ENCODE results near the gene ANKRD36. TPM values are rescaled to one million over a fixed set of nuclear protein-coding genes. Genes with fewer than 3 reads are reported as not detected.
"Not testable (repeated sequence)": the region's sequence is repeated elsewhere in the genome, so short reads cannot be mapped to it uniquely, and the experiment has no call there.

The ANKRD36 gene

GRCh38 chr2:97276232-97276798, 163.4 kb downstream of the ANKRD36 start:
- H2AK5ac ChIP-seq (ENCODE audit: low read length, severe bottlenecking); H2BK15ac ChIP-seq (ENCODE audit: low read depth, poor library complexity, severe bottlenecking); H3K9ac ChIP-seq (ENCODE audit: low read length); H3K9me3 ChIP-seq (ENCODE audit: control insufficient read depth, low read length); H4K91ac ChIP-seq (ENCODE audit: low read length); H2BK12ac ChIP-seq (ENCODE audit: low read length in 2 of 2); H3K4ac ChIP-seq (ENCODE audit: low read depth in 1 of 2, low read length in 2 of 2); H3K4me3 ChIP-seq (ENCODE audit: insufficient read depth in 1 of 2, low read depth in 1 of 2, low read length in 2 of 2); H3K27ac ChIP-seq (ENCODE audit: low read length, poor library complexity, severe bottlenecking); H3K14ac ChIP-seq (ENCODE audit: low read length in 2 of 2); H3K18ac ChIP-seq (ENCODE audit: low read depth in 1 of 2, low read length in 2 of 2); H3K79me1 ChIP-seq (replicated peaks; ENCODE audit: low read length, poor library complexity, severe bottlenecking); H2AFZ ChIP-seq (ENCODE audit: low read depth, low read length); DNase-seq; H3K4me1 ChIP-seq (ENCODE audit: control insufficient read depth, insufficient read depth, low read depth, low read length); H3K23ac ChIP-seq (ENCODE audit: low read length in 2 of 2); H3K4me2 ChIP-seq (ENCODE audit: low read length, poor library complexity, severe bottlenecking); H3K36me3 ChIP-seq (ENCODE audit: control insufficient read depth in 1 of 2, insufficient read depth in 2 of 2, low read depth in 1 of 2, low read length in 2 of 2); H2BK5ac ChIP-seq (ENCODE audit: low read depth, low read length, poor library complexity, severe bottlenecking); H2BK120ac ChIP-seq (ENCODE audit: low read depth, low read length); H3K27me3 ChIP-seq (ENCODE audit: control insufficient read depth in 1 of 2, insufficient read depth in 1 of 2, low read length in 2 of 2); H4K8ac ChIP-seq (ENCODE audit: low read length): not testable (repeated sequence)
- WGBS, result no CpG with 5 or more reads among the region's 4 CpGs

DNA sequence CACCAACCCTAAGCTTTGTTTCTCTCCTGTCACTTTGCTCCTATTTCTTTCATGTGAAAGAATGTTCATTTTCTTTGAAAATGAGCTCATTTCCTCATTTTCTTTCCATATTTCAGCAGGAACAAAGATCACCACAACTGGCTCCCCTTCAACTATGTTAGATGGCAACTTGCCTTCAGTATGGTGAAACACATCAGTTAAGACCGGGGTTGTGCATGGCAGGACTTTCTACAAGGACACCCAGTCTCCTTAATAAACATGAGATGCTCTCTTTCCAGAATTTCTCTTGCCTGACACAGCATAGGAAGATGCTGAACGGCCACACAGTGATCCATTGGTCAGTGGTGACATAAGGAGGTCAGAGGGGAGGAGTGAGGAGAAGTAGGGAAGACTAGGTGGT, 172.2 kb downstream of the ANKRD36 start:
- H4K8ac ChIP-seq (ENCODE audit: low read length); H3K9me3 ChIP-seq (ENCODE audit: control insufficient read depth, low read length); H3K36me3 ChIP-seq (ENCODE audit: control insufficient read depth in 1 of 2, insufficient read depth in 2 of 2, low read depth in 1 of 2, low read length in 2 of 2); H3K79me1 ChIP-seq (replicated peaks; ENCODE audit: low read length, poor library complexity, severe bottlenecking); H3K23ac ChIP-seq (ENCODE audit: low read length in 2 of 2); H2BK5ac ChIP-seq (ENCODE audit: low read depth, low read length, poor library complexity, severe bottlenecking); H3K27me3 ChIP-seq (ENCODE audit: control insufficient read depth in 1 of 2, insufficient read depth in 1 of 2, low read length in 2 of 2); DNase-seq; H3K4me1 ChIP-seq (ENCODE audit: control insufficient read depth, insufficient read depth, low read depth, low read length); H3K4ac ChIP-seq (ENCODE audit: low read depth in 1 of 2, low read length in 2 of 2); H2BK12ac ChIP-seq (ENCODE audit: low read length in 2 of 2); H3K9ac ChIP-seq (ENCODE audit: low read length); H2BK120ac ChIP-seq (ENCODE audit: low read depth, low read length); H3K14ac ChIP-seq (ENCODE audit: low read length in 2 of 2); H3K18ac ChIP-seq (ENCODE audit: low read depth in 1 of 2, low read length in 2 of 2); H2BK15ac ChIP-seq (ENCODE audit: low read depth, poor library complexity, severe bottlenecking); H4K91ac ChIP-seq (ENCODE audit: low read length); H3K4me3 ChIP-seq (ENCODE audit: insufficient read depth in 1 of 2, low read depth in 1 of 2, low read length in 2 of 2); H3K4me2 ChIP-seq (ENCODE audit: low read length, poor library complexity, severe bottlenecking); H2AK5ac ChIP-seq (ENCODE audit: low read length, severe bottlenecking); H3K27ac ChIP-seq (ENCODE audit: low read length, poor library complexity, severe bottlenecking); H2AFZ ChIP-seq (ENCODE audit: low read depth, low read length): not testable (repeated sequence)
- no CpG with 5 or more reads among the region's 2 CpGs for WGBS

- H3K79me1 ChIP-seq (replicated peaks; ENCODE audit: low read length, poor library complexity, severe bottlenecking); H3K14ac ChIP-seq (ENCODE audit: low read length in 2 of 2); H2BK15ac ChIP-seq (ENCODE audit: low read depth, poor library complexity, severe bottlenecking); H3K9ac ChIP-seq (ENCODE audit: low read length); H3K4me3 ChIP-seq (ENCODE audit: insufficient read depth in 1 of 2, low read depth in 1 of 2, low read length in 2 of 2); H2BK12ac ChIP-seq (ENCODE audit: low read length in 2 of 2); H2BK5ac ChIP-seq (ENCODE audit: low read depth, low read length, poor library complexity, severe bottlenecking); H3K18ac ChIP-seq (ENCODE audit: low read depth in 1 of 2, low read length in 2 of 2); H4K91ac ChIP-seq (ENCODE audit: low read length); H2AK5ac ChIP-seq (ENCODE audit: low read length, severe bottlenecking); H3K4me1 ChIP-seq (ENCODE audit: control insufficient read depth, insufficient read depth, low read depth, low read length); H3K4me2 ChIP-seq (ENCODE audit: low read length, poor library complexity, severe bottlenecking); H3K27me3 ChIP-seq (ENCODE audit: control insufficient read depth in 1 of 2, insufficient read depth in 1 of 2, low read length in 2 of 2); DNase-seq; H4K8ac ChIP-seq (ENCODE audit: low read length); H3K9me3 ChIP-seq (ENCODE audit: control insufficient read depth, low read length); H3K36me3 ChIP-seq (ENCODE audit: control insufficient read depth in 1 of 2, insufficient read depth in 2 of 2, low read depth in 1 of 2, low read length in 2 of 2); H3K23ac ChIP-seq (ENCODE audit: low read length in 2 of 2); H3K4ac ChIP-seq (ENCODE audit: low read depth in 1 of 2, low read length in 2 of 2); H2AFZ ChIP-seq (ENCODE audit: low read depth, low read length); H3K27ac ChIP-seq (ENCODE audit: low read length, poor library complexity, severe bottlenecking); H2BK120ac ChIP-seq (ENCODE audit: low read depth, low read length): not testable (repeated sequence)
- WGBS, result no CpG with 5 or more reads among the region's 1 CpG
Measured at GRCh38 chr2:97293687-97294086, 180.7 kb downstream of the ANKRD36 start.

Small RNA genes lying within 50 kb of the gene (small RNA-seq; reads per million reads assigned to genes)
- not detected for gene RN7SL313P (ENCODE audit: low read depth)
